Limb (tissue), 2 donors: ENCODE data around the gene TMCC2.
"Not testable (repeated sequence)": the region's sequence is repeated elsewhere in the genome, so short reads cannot be mapped to it uniquely, and the experiment has no call there.

Source experiments
- DNase-seq, 2 donors: peaks; one replicate each; pipeline ENCODE4 v3.0.0-alpha.2; 2016; ENCODE audit errors: extremely low spot score in 2 of 2

TMCC2 gene, protein sequence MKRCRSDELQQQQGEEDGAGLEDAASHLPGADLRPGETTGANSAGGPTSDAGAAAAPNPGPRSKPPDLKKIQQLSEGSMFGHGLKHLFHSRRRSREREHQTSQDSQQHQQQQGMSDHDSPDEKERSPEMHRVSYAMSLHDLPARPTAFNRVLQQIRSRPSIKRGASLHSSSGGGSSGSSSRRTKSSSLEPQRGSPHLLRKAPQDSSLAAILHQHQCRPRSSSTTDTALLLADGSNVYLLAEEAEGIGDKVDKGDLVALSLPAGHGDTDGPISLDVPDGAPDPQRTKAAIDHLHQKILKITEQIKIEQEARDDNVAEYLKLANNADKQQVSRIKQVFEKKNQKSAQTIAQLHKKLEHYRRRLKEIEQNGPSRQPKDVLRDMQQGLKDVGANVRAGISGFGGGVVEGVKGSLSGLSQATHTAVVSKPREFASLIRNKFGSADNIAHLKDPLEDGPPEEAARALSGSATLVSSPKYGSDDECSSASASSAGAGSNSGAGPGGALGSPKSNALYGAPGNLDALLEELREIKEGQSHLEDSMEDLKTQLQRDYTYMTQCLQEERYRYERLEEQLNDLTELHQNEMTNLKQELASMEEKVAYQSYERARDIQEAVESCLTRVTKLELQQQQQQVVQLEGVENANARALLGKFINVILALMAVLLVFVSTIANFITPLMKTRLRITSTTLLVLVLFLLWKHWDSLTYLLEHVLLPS

DNA sequence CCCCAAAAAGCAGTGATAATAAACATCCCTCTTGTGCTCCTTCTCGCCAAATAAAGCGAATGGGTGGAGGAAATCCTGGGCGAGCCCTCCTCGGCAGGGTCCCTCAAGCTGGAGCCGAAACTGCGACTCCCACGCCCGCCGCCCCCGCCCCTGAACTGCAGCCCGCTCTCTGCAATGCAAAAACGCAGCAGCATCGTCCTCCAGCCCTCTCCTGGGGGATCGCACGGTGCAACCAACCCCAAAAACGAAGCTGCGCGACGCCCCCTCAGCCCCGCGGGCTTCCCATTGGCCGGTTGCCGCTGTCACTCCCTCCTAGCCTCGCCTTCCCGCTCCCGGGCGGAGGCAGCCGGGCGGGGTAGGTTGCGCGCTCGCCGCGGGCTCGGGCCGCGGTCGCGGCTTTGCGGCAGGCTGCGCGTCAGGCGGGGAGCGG, at the start of gene TMCC2:
TMCC2 (plus strand) TSS at position 363 of the 430 bp plus-strand sequence. CDS start 619 bp downstream, outside the sequence.
- peak; percentile 94 to 96 for DNase-seq

DNA sequence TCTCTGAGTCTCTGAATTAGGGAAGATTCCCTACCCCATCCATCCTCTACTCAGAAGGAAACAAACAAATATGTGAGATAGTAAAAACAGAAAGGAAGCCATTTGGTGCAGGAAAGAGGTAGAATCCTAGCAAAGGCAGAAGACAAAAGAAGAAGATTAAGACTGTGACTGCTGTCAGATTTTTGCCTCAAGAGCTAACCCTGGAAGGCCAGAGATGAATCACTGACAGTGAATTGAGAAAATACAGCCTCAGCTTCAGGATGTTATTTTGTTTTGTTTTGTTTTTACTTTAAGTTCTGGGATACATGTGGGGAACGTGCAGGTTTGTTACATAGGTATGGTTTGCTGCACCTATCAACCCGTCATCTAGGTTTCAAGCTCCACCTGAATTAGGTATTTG, 47.9 kb upstream of the TMCC2 start:
- no peak for DNase-seq

DNA sequence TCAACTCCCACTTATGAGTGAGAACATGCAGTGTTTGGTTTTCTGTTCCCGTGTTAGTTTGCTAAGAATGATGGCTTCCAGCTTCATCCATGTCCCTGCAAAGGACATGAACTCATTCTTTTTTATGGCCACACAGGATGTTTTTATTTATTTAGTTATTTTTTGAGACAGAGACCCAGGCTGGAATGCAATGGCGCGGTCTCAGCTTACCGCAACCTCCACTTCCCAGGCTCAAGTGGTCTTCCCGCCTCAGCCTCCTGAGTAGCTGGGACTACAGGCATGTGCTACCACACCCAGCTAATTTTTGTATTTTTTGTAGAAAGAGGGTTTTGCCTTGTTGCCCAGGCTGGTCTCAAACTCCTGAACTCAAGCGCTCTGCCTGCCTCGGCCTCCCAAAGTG, 47.4 kb upstream of the TMCC2 start:
- not testable (repeated sequence) for DNase-seq

DNA sequence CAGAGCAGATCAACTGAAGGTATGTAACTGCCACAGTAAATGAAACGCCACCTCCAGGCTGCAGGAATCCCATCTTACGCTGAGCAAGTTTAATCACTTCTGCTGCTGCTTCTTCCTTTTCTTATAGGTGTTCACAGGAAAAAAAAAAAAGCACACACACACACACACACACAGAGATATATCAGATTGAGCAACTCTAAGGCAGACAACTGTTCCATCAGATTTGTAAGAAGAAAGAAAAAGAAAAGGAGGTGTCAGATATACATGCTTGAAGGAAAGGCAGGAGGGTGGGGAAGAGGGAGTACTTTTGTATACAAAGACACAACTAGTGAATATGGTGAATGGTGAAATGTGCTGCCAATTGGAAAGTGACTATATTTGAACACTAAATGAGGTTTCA, 44.8 kb upstream of the TMCC2 start:
- no peak for DNase-seq

DNA sequence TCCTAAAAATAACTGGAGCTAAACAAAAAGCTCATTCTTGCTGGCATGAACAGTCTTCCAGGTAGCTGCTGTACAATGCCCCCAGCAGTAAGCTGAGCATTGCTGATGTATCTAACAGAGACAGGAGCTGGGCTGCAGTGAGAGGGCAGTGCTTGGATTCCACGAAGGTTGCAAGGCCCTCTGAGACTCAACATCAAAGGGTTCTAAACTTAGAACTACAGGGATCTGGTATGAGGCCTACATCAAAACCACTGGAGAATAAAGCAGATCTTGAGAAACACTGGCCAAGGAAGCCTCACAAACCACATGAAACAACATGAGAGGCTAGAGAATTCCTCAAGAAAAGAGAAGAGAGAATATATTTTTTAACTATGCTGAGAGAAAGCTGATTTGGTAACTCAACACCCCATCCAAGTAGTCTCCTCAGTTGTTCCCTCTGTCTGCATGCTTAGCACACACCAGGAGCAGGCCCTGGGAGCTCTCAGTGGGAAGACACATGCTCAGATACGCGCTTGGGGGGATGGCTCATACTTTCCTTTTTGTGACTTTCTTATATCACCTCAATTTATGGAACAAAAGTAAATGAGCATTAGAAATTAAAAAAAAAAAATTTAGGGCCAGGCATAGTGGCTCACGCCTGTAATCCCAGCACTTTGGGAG, 43.9 kb upstream of the TMCC2 start:
- no peak for DNase-seq

DNA sequence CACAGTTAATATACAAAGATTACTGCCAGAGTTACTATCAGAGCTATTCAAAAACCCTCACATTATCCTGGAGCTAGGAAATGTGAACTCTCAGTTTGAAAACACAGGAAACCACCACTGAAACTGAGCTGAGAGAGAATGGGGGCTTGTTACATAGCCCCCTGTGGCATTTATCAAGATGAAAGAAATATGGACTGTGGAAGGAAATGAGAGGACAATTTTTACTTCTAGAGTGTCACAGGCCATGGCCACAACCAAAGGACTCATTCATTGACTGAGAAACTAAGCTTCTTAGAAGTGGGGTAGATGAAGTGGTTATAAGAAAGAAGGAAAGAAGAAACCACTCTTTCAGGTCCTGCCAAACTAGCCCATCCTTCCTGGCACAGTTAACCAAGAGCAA, 41.6 kb upstream of the TMCC2 start:
- DNase-seq = no peak

DNA sequence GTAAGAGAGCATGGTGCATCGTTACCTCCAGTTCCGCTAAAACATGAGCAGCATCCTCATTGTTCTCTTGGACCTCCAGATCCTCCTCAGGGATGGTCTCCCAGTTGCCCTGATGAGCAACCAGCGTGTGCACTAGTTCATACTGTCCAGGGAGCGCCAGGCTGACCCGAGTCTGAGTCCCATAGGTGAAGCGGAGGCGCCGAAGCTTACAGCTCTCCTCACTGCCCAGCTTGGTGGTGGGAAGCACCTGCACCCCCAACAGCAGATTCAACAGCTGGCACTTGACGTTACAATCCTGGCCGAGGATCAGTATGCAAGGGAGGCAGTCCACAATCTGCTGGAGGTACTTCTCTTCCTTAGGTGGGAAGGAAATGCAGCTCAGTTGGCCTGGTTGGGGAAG, 40.3 kb upstream of the TMCC2 start:
- DNase-seq = no peak

DNA sequence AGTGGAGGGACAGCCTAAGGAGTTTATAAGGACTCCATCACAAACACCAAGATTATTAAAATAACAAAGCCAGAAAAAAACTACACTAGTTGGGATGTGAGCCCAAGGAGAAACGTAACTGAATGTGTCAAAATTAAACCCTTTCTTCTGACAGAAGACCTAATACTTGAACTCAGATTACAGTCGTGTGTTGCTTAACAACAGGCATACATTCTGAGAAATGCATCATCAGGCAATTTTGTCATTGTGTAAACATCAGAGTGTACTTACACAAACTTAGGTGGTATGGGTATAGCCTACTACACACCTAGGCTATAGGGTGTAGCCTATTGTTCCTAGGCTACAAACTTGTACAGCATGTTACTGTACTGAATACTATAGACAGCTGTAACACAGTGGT, 39.6 kb upstream of the TMCC2 start:
- DNase-seq = no peak

DNA sequence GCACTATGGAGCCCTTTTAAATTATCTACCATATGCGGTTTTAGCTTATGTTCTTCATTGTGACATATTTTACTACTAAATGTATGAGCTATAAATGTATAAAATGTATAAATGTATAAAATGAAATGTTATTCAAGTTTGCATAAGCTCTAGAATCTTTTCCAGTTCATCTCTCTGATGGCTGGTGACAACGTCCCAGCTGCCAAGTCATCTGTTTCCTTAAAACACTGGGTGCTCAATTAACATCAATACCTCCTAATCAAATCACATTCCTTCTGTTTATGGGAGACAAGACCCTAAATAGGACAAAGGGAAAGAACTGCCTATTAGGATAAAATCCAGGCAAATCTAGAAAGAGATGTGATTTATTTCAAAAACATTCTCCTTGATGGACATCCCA, 39.1 kb upstream of the TMCC2 start:
- DNase-seq = no peak

DNA sequence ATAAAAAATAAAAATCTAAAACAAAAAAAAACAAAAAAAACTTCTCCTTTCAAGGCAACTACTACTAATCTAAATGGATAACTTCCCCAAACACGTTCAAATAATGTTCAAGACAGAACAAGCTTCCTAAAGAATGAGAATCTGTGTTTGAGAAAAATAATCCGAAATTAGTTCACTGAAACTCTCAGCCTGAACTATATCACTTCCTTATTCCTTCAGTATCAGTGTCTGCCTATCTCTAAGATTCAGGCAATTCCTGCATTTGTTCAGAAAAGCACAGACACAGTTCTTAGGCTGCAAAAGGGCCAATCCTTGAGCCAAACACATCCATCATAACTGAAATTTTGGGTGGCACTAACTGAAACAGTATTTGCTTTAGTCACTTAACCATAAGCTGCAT, 38.6 kb upstream of the TMCC2 start:
- DNase-seq = no peak

DNA sequence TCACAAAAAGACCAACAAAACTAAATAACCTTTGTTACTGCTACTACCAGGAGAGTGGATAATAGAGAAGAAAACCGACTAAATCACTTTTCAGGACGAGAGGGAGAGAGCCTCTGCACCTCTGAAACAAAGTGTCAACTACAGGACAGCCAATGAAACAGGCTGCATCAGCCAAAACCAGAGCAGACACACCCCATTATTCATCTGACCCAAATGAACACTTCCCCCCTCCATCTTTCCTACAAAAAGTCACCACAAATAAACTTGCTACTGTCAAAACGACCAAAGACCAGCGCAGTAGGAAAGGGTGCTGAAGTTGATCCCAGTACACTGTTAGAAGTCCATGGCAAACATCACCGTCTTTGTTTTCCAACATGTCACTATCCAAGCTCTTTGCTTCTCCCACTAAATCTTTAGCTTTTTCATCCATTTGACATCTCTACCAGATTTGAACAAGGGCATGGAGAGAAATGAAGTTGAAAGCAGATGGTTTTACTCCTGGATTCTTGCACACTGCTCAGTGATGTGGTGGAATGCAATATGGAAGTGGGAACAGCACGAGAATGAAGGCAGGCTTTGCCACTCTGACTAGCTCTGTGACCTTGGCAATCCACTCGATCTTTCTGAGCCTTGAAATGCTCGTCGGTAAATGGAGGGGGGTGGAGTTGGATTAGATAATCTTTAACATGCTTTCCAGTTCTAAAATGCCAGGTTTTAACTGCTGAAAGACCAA, 36.7 kb upstream of the TMCC2 start:
- no peak for DNase-seq

DNA sequence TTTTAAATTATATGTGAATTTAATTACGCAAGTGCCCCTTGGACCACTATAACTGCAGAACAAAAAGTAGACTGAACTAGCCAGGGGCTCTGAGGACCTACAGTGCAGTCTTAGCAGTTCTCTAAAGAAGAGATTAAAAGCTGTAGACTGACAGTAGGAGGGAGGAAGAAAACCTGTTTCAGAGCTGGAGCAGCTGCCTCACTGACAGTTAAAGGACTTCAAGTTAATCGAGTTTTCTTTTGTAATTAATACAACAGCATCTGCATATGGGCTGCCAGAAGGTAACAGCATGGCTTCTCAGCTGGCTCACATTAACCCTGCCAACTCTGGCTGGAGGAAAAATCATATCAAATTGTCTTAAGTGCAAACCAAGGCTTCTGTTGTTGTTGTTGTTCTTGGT, 36.1 kb upstream of the TMCC2 start:
- DNase-seq = no peak

DNA sequence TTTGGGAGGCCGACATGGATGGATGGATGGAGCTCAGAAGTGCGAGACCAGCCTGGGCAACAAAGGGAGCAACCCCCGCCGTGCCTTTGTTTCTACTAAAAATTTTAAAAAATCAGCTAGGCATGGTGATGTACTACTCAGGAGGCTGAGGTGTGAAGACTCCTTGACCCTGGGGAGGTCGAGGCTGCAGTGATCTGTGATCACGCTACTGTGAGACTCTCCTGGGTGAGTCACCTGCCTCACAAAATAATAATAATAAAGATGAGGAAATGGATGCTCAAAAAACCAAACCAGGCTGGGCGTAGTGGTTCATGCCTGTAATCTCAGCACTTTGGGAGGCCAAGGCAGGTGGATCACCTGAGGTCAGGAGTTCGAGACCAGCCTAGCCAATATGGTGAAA, 35.5 kb upstream of the TMCC2 start:
- DNase-seq = no peak

DNA sequence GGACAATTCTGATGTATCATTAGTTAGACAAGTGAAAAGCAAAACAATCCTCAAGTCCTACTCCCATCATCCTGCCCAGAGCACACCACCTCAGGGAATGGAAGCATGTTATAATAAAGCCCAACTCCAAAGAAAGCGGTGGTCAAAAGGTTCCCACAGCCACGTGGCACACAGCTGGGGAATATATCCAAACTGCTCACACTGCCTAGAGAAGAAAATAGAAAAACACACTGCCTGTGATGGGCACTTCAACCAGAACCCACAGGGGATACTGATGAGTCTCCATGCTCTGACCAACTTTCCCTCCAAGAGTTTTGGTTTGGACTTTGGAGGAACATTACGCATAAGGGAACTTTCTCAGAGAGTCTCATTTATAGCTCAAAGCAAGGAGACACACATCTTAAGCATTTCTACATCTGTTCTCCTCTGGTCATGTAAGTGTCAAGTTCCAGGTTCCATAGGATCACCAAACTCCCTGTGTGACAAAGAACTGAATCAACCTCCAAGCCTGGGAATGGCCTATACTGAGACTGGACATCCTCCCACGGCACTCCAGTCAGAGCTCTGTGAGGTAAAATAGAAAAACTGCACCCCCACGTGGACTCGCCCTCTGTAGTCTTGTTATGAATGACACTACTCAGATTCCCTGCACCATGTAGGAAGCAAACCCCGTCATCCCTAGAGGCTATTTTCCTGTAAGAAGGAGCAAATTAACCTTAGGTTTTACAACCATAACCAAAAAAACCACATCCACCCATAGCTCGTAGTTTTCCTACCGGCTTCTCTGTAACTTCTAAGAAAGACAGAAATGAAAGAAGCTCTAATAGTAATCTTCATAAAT, 28.4 kb upstream of the TMCC2 start:
- DNase-seq = no peak

DNA sequence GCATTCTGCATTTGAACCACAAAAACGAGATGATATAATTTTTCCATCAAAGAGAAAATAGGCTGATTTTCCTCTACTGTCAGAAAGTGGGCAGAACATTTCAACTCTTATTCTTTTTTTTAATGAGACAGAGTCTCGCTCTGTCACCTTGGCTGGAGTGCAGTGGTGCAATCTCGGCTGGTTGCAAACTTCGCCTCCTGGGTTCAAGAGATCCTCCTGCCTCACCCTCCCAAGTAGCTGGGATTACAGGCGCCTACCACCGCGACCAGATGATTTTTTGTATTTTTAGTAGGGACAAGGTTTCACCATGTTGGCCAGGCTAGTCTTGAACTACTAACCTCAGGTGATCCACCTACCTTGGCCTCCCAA, 27.8 kb upstream of the TMCC2 start:
- no peak for DNase-seq

DNA sequence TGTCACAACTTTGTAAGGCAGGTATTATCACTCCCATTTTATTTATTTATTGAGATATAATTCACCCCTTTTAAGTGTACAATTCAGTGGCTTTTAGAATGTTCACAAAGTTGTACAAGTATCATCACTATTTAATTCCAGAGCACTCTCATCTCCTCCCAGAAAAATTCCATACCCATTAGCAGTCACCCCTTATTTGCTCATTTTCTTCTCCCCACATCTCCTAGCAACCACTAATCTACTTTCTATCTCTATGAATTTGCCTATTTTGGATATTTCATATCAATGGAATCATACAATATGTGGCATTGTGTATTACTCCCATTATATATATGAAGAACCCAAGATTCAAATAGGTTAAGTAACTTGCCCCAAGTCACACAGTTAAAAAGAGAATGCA, 23.2 kb upstream of the TMCC2 start:
- no peak for DNase-seq

DNA sequence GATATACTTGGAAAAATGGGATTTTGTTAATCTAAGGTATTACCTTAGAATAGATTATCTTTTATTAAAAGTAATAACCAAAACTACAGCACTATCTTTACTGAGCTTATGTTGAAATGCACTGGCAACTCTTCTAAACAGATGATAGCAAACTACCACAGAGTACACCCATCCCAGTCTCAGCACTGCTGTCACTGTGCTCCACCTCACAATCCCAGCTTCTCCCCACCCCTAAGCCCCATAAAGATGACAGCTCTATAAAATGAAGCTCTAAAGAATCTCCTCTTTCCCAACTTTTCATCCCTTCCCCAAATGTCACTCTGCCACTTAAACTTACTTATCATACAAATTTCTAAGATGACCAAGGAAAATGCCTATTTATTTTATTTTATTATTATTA, 22.7 kb upstream of the TMCC2 start:
- no peak for DNase-seq

DNA sequence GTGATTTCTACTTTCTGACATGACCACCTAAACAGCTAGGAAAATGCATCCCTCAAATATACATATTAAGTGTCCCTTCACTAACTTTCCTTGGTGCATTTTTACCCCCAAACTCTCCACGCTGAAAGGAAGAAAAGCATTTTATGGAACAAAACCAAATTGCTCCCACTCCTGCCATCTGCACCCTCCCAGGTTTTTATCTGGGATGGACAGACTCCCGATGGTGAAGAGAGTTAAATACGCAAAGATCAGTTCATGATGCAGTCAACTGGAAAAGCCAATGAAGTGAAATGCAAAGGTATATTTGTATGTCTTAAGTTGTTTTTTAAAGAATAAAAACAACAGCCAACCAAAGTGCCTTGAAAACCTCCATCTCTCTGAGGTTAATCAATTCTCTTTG, 18.9 kb upstream of the TMCC2 start:
- DNase-seq = no peak

DNA sequence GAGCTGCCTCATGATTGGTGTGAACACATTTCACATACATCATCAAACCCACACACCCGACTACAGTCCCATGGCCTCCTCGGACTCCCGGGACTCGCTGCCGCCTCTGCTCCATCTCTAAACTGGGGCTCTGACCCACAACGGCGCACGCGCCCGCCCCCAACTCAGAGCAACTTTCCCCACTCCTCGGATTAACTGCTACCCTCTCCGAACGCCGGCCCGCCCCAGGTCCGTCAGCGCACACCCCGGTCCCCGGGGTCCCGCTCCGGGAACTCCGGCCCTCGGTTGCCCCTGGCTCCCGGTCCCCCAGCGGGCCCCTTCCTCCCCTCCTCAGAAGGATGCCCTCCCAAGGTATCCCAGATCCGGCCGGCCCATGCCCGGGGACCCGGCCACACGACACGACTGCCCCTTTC, 17.0 kb upstream of the TMCC2 start:
- DNase-seq = no peak

DNA sequence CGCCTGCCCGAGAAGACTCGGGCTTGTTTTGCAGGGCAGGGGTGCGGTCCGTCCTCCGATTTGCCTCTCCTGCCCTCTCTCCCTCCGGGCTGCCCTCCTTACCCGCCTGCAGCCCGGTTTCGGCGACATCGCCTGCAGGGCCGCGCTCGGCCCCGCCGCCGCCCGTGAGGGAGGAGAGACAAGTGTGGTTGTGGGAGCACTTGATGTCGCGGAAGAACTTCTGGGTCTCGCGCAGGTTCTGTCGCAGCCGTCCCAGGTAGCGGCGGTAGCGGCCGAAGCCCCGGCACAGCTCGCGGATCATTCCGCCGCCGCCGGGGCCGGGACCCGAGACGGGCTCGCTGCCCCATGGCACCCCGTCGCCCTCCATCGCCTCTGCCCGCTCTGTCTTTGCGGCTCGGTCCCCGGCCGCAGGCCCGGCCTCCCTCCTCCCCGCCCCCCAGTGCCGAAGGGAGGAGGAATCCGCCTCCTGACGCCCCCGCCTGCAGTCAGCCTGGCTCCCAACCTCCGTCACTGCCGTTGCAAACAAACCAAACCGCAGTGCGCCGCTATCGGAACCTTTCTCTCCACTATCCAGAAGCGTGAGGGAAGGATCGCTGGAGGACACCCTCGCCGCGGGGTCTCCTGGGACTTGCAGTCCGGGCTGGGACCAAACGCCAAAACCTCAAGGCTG, 16.4 kb upstream of the TMCC2 start, which contains the start of gene DSTYK:
DSTYK (minus strand) TSS at position 534 of the 670 bp plus-strand sequence; CDS start at position 367, 167 bp downstream.
- peak; percentile 95 to 96 for DNase-seq
